Subcutaneous abdominal adipose tissue (tissue), 5 donors: ENCODE measurements around the gene ECHDC1.
A peak's percentile ranks its signal among the peaks of the same experiment; 100 is the strongest.

ENCODE experiments used
- H3K27ac ChIP-seq: one replicate; pipeline ENCODE4 v1.7.0; 2013; ENCODE audit warnings: low read depth, mild to moderate bottlenecking, inconsistent platforms, low read length, moderate library complexity
- H3K27me3 ChIP-seq, 5 donors: one replicate each; pipeline ENCODE4 v1.7.0; 2013; ENCODE audit warnings: low read length in 5 of 5, inconsistent platforms in 1 of 5; ENCODE audit not compliant: control insufficient read depth in 5 of 5, insufficient read depth in 4 of 5
- H3K36me3 ChIP-seq, 5 donors: one replicate each; pipeline ENCODE4 v1.7.0; 2013; ENCODE audit warnings: low read length in 5 of 5; ENCODE audit not compliant: control insufficient read depth in 5 of 5, insufficient read depth in 5 of 5
- H3K4me1 ChIP-seq, 5 donors: one replicate each; pipeline ENCODE4 v1.7.0; 2013; ENCODE audit warnings: low read length in 5 of 5, mild to moderate bottlenecking in 3 of 5, moderate library complexity in 1 of 5; ENCODE audit not compliant: control insufficient read depth in 5 of 5, insufficient read depth in 5 of 5
- H3K4me3 ChIP-seq, 5 donors: one replicate each; pipeline ENCODE4 v1.7.0; 2013; ENCODE audit warnings: low read length in 5 of 5, low read depth in 1 of 5
- H3K9ac ChIP-seq, 5 donors: one replicate each; pipeline ENCODE4 v1.7.0; 2013; ENCODE audit warnings: low read length in 5 of 5, mild to moderate bottlenecking in 4 of 5, moderate library complexity in 3 of 5
- H3K9me3 ChIP-seq, 5 donors: one replicate each; pipeline ENCODE4 v1.7.0; 2013; ENCODE audit warnings: low read length in 5 of 5; ENCODE audit not compliant: control insufficient read depth in 5 of 5
- donor health status: healthy.
- donor health status: healthy.
- donor health status: healthy.
- donor health status: healthy.
- donor health status: healthy.

Gene ECHDC1

DNA sequence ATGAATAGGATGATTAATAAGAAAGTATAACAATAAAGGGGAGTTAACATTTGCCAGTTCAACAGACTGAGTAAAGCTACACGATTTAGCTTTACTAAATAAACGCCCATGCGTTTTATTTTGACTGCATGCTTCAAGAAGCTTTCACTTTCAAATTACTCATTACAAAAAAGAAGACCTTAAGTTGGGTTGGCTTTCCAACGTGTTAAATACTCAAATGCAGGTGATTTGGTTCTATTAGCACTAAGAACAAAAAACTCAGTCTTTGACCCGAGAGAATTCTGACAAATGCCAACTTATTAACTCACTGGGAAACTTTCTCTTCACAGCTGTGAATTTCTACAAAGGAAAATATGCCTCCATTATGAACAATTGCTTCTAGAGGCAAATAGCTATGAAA is 51.9 kb downstream of the ECHDC1 start:
- no peaks in the 10 kb centered on the region for H3K9me3 ChIP-seq
- peaks cover 0 to 14% (median 8%) of the 10 kb centered on the region in 5 donors for H3K4me1 ChIP-seq
- H3K27ac ChIP-seq = peak overlapping the region; percentile 45
- peaks cover 12 to 36% (median 14%) of the 10 kb centered on the region in 5 donors for H3K36me3 ChIP-seq
- H3K9ac ChIP-seq = peak overlapping the region in 1 of 5 donors; percentile 2
- no peaks in the 10 kb centered on the region for H3K27me3 ChIP-seq
- no peak overlapping the region for H3K4me3 ChIP-seq

DNA sequence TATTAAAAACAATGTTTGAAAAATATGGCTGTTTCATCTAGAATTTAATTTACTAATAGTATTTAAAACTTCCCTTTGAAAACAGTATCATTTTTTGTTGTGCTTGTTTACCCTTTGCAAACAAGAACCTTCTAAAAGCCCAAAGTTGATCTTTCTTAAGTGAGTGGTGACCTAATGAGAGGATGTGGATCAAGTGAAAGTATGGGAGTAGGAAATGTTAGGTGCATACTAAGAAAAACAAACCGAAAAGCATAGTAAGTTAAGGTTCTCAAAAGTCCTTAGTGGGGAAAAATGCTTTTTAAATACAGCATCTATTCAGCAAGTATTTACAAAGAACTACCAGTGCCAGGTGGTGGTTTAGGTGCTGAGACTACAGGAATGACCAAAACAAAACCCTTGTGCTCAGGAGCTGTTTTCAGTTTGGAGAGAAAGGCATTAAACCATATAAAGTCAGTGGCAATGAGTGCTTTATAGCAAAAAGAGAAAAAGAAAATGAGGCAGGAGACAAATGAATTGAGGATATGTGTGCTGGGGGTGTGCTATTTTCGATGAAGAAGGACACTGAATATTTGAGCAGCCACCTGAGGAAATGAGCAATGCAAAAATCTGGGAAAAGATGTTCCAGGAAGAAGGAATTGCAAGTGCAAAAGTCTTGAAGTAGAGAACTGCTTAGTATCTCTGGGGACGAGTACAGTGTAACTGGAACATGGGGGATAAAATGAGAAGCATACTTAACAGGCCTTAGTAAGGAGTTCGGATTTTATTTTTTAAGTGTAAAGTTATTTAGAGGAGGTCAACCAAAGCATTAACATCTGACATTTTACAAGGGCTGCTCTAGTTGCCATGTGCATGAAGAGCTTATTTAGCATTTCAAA is 52.8 kb downstream of the ECHDC1 start:
- Histone ChIP-seq H3K27ac (peak overlapping the region; percentile 45), H3K27me3 (no peaks in the 10 kb centered on the region), H3K4me1 (peaks cover 0 to 14% (median 8%) of the 10 kb centered on the region in 5 donors), H3K4me3 (no peak overlapping the region), H3K9me3 (no peaks in the 10 kb centered on the region), H3K9ac (peak overlapping the region in 1 of 5 donors; percentile 7), H3K36me3 (peaks cover 12 to 37% (median 20%) of the 10 kb centered on the region in 5 donors)

DNA sequence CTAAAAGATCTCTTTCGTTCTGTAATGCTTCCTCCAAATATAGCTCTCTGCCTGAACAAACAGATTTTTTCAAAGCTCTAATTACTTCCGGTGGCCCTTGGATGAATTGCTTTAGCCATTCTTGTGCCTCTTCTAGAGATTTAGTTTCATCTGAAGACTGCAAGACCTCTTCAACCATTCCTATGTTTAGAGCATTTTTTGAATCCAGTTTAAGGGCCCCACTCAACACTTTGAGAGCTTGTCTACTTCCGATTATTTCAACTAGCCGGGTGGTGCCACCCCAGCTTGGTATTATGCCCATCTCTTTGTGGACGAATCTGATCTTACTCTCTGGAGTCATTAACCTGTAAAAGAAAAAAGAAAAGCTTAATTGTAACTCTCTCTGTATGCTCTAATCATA is 53.5 kb downstream of the ECHDC1 start:
- peaks cover 12 to 37% (median 20%) of the 10 kb centered on the region in 5 donors for H3K36me3 ChIP-seq
- no peaks in the 10 kb centered on the region for H3K9me3 ChIP-seq
- peak overlapping the region; percentile 45 for H3K27ac ChIP-seq
- H3K4me1 ChIP-seq = peaks cover 0 to 14% (median 8%) of the 10 kb centered on the region in 5 donors
- no peak overlapping the region for H3K4me3 ChIP-seq
- H3K27me3 ChIP-seq = no peaks in the 10 kb centered on the region
- H3K9ac ChIP-seq = no peak overlapping the region

DNA sequence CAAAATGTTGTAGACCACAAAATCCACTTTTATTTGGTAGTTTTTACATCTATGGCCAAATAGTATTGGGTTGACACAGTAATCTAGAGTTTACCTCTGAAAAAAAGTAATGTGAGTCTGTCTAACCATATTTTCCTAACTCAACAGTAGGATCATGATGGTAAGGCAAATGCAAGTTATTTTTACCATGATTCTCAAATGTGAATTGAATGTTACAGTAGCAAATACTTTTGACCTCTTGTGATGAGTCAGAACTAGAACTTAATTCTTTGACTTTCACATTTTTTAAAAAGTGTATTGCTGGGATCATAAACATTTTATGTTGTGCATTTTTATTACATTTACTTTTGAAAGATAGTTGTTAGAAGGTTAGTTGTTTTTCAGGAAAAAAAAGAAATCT is 54.7 kb downstream of the ECHDC1 start:
- peaks cover 16 to 36% (median 23%) of the 10 kb centered on the region in 5 donors for H3K36me3 ChIP-seq
- no peaks in the 10 kb centered on the region for H3K9me3 ChIP-seq
- peaks cover 0 to 14% (median 8%) of the 10 kb centered on the region in 5 donors for H3K4me1 ChIP-seq
- no peaks in the 10 kb centered on the region for H3K27me3 ChIP-seq
- no peak overlapping the region for H3K9ac ChIP-seq
- peak overlapping the region; percentile 45 for H3K27ac ChIP-seq
- H3K4me3 ChIP-seq = no peak overlapping the region

DNA sequence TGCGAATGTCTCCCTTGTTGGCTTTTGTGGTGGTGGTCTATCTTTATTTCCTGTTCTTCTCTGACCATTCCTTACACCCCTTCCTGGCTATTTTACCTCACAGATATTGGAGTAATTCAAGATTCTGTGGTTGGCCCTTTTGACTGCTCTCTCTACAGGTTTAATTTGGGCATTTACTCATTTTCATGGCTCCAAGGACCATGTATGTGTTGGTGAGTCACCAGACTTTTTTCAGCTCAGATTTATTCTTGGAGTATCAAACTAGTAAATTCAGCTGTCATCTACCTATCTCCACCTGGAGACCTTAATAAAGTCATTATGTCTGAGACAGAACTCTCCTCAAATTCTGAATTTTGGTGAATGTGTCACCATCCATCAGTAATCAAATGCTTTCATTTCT is 61.2 kb downstream of the ECHDC1 start:
- peaks cover 27 to 50% (median 41%) of the 10 kb centered on the region in 5 donors for H3K36me3 ChIP-seq
- no peaks in the 10 kb centered on the region for H3K27me3 ChIP-seq
- H3K4me3 ChIP-seq = no peak overlapping the region
- H3K27ac ChIP-seq = no peak overlapping the region
- H3K9ac ChIP-seq = no peak overlapping the region
- H3K4me1 ChIP-seq = peaks cover 0 to 9% (median 6%) of the 10 kb centered on the region in 5 donors
- no peaks in the 10 kb centered on the region for H3K9me3 ChIP-seq

DNA sequence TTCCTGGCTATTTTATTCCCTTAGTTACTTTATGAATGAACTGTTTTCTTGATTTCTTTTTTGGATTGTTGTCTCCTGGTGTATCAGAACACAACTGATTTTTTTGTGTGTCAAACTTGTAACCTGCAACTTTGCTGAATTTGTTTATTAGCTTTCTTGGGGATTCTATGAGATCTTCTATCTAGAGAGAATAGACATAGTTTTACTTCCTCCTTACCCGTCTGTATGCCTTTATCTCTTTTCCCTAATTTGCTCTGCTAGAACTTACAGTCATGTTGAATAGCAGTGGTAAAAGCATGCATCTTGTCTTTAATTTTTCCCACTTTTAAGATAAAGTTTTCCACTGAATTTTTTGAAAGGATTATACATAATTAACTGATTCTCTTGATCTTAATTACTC is 63.6 kb downstream of the ECHDC1 start:
- Histone ChIP-seq H3K27me3 (no peaks in the 10 kb centered on the region), H3K4me1 (peaks cover 0 to 9% (median 8%) of the 10 kb centered on the region in 5 donors), H3K27ac (no peak overlapping the region), H3K9ac (no peak overlapping the region), H3K4me3 (no peak overlapping the region), H3K9me3 (no peaks in the 10 kb centered on the region), H3K36me3 (peaks cover 14 to 29% (median 26%) of the 10 kb centered on the region in 5 donors)

DNA sequence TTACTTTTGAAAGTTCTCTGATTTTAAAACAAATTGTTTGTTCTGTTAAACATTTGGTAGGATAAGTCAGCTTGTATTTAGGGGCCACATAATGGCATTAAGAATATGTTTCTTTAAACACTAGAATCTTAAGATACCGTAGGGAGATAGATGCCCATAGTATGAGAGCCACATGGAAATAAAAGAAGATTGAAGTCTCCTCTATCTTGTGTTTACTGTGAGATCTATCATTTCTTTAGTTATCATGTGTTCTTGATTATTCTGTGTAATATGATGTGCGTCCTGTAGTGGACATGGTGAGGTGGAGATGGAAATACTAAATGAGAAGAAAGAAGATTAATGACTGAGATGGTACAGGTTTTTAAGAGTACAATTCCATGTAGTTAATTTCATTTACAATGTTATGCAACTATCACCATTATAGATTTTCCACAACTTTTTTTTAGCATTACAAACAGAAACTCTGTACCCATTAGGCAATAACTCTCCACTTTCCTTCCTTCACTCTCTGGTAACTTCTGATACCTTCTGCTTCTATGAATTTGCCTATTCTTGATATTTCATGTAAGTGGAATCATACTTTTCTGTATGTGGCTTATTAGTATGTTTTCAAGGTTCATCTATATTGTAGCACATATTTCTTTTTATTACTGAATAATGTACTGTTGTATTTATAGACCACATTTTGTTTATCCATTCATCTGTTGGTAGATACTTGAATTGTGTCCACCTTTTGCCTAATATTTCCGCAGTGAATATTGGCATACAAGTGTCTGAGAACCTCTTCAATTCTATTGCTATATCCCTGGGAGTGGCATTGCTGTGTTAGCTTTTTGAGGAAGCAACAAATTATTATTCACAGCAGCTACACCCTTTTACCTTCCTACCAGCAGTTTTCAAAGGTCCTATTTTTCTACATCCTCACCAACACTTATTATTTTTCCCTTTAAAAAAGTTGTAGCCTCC is 65.2 kb downstream of the ECHDC1 start:
- Histone ChIP-seq H3K27ac (no peak overlapping the region), H3K4me3 (no peak overlapping the region), H3K27me3 (no peaks in the 10 kb centered on the region), H3K36me3 (peaks cover 9 to 22% (median 18%) of the 10 kb centered on the region in 5 donors), H3K9ac (no peak overlapping the region), H3K9me3 (no peaks in the 10 kb centered on the region), H3K4me1 (peaks cover 0 to 12% (median 8%) of the 10 kb centered on the region in 5 donors)

DNA sequence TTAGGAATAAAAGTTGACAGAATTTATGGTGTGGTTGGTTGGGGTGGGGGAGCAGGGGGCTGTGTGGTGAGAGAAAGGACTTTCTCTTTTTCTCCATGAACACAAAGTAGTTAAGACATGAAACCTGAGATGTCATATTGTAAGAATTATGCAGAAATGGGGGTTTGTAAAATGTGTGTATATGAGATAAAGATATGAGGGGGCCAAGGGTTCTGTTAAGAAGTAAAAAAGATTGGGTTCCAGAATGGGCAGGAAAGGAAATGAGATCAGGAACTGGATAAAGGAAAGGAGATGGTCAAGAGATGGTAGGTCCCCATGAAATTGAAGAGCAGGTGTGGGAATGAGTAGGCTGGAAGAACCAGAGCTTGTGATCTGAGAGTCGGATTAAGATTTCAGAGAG is 67.1 kb downstream of the ECHDC1 start:
- Histone ChIP-seq H3K4me1 (peaks cover 0 to 26% (median 18%) of the 10 kb centered on the region in 5 donors), H3K9ac (no peak overlapping the region), H3K4me3 (no peak overlapping the region), H3K27ac (no peak overlapping the region), H3K36me3 (peaks cover 0 to 6% (median 3%) of the 10 kb centered on the region in 5 donors), H3K9me3 (no peaks in the 10 kb centered on the region), H3K27me3 (no peaks in the 10 kb centered on the region)

DNA sequence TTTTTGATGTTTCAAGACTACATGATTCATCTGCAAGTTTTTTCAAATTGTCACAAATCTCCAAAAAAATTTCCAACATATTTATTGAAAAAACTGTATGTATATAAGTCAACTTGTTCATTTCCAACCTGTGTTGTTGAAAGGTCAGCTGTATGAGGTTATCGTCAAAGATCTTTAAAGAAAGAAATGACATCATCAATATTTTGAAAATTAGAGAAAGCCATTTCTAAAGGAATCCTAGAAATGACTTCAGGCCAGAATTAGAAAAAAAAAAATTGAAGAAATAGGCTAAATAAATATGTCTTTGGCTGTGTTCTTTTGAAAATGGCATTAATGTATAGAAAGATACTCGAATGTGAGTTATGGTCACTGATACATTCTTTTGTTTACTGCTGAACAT is 69.9 kb downstream of the ECHDC1 start:
- Histone ChIP-seq H3K9ac (no peak overlapping the region), H3K4me3 (no peak overlapping the region), H3K27me3 (no peaks in the 10 kb centered on the region), H3K36me3 (no peaks in the 10 kb centered on the region), H3K9me3 (no peaks in the 10 kb centered on the region), H3K4me1 (peaks cover 0 to 41% (median 31%) of the 10 kb centered on the region in 5 donors), H3K27ac (no peak overlapping the region)
